OCI-LY1 (cell line): ENCODE measurements around the gene ANAPC13.

Experiments
- EZH2 ChIP-seq: fragments of 200-600 bp; sonication (generic), shearing (Covaris generic); IDR thresholded peaks from 2 replicates; pipeline ENCODE4 v1.8.0; 2017; ENCODE audit warnings: borderline replicate concordance, mixed run types, mild to moderate bottlenecking, antibody characterized with exemption, low read length, moderate library complexity, mixed read lengths
- TF ChIP-seq, protein P1 (sequence below): fragments of 200-600 bp; sonication (generic), shearing (Covaris generic); IDR thresholded peaks from 2 replicates; pipeline ENCODE4 v1.5.1; 2017; ENCODE audit warnings: mild to moderate bottlenecking, antibody characterized with exemption, low read length, moderate library complexity, mixed read lengths

DNA sequence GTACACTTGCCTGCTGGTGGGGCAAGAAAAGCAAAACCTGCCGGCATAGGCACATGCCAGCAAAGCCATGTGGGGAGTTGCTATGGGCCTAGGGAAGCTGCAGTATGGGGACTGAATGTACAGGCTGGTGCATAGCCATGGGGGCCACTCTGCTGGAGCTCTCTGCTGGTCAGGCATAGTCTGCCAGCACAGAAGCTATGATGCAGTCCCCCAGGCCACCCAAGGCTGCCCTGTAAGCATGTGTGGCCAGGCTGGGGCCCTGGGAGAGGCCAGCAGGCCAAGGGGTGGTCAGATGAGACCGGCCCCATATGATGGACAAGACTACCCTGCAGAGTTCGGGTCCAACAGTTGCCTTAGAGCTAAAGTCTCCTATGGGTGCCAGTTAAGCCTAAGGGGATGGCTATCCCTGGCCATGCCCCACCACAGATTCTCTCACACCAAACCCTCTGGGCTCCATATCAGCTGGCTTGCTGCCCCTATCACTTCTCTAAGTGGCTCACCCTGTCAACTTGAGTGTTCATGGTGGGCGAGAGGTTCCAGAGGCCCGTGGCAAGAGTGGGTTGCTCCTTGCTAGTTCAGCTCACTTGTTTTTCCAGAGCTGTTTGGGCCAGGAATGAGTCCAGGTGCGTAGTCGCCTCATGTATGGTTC is 41.9 kb upstream of the ANAPC13 start:
- TF ChIP-seq, protein P1, sequence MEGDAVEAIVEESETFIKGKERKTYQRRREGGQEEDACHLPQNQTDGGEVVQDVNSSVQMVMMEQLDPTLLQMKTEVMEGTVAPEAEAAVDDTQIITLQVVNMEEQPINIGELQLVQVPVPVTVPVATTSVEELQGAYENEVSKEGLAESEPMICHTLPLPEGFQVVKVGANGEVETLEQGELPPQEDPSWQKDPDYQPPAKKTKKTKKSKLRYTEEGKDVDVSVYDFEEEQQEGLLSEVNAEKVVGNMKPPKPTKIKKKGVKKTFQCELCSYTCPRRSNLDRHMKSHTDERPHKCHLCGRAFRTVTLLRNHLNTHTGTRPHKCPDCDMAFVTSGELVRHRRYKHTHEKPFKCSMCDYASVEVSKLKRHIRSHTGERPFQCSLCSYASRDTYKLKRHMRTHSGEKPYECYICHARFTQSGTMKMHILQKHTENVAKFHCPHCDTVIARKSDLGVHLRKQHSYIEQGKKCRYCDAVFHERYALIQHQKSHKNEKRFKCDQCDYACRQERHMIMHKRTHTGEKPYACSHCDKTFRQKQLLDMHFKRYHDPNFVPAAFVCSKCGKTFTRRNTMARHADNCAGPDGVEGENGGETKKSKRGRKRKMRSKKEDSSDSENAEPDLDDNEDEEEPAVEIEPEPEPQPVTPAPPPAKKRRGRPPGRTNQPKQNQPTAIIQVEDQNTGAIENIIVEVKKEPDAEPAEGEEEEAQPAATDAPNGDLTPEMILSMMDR, result no peak
- no peak for TF ChIP-seq EZH2
